Mammary epithelial cell (primary cell): ENCODE measurements around the gene RAB20.

Experiments
- CTCF ChIP-seq, 2 donors: IDR thresholded peaks in 1 of 2; conservative IDR thresholded peaks in 1 of 2; 2 replicates each; pipeline ENCODE4 v1.5.1; 2011 to 2012; ENCODE audit warnings: inconsistent platforms in 2 of 2, low read length in 2 of 2, mild to moderate bottlenecking in 2 of 2, control low read depth in 1 of 2, low read depth in 1 of 2; ENCODE audit not compliant: insufficient read depth in 1 of 2; ENCODE audit errors: extremely low read depth in 1 of 2
- EZH2 ChIP-seq: IDR thresholded peaks from 2 replicates; pipeline ENCODE4 v1.6.1; 2012; ENCODE audit warnings: low read length, inconsistent platforms, borderline replicate concordance

- no peak for TF ChIP-seq CTCF (conservative IDR thresholded peaks at IDR 0.05 in 1 of 2, IDR thresholded peaks at IDR 0.05 in 1 of 2; ENCODE audit: extremely low read depth in 1 of 2, insufficient read depth in 1 of 2, low read depth in 1 of 2, low read length in 2 of 2)
- TF ChIP-seq EZH2: no peak
Measured at GRCh38 chr13:110541526-110541920, 20.0 kb downstream of the RAB20 start.
